HEK293 (cell line): ENCODE results near the gene RHPN2.
"Not testable (repeated sequence)": the region's sequence is repeated elsewhere in the genome, so short reads cannot be mapped to it uniquely, and the experiment has no call there.

ENCODE experiments used
- CTCF ChIP-seq: fragments of 450-650 bp; formaldehyde crosslinking; IDR thresholded peaks from 2 replicates; pipeline ENCODE4 v1.5.1; 2016; ENCODE audit warnings: missing biosample characterization, missing genetic modification characterization
- IKZF3 ChIP-seq: fragments of 450-650 bp; IDR thresholded peaks from 2 replicates; pipeline ENCODE4 v1.5.0; 2018; ENCODE audit warnings: missing biosample characterization, mild to moderate bottlenecking, missing genetic modification characterization, moderate library complexity
- PBX3 ChIP-seq: sonication (generic); formaldehyde crosslinking; IDR thresholded peaks from 2 replicates; pipeline ENCODE4 v1.8.1; 2022; ENCODE audit warnings: mild to moderate bottlenecking, moderate library complexity, missing genetic modification reagents
- REST ChIP-seq: fragments of 450-650 bp; formaldehyde crosslinking; IDR thresholded peaks from 2 replicates; pipeline ENCODE4 v1.5.1; 2016; ENCODE audit warnings: missing biosample characterization, missing genetic modification characterization
- ZBTB49 ChIP-seq: fragments of 450-650 bp; formaldehyde crosslinking; IDR thresholded peaks from 2 replicates; pipeline ENCODE4 v1.5.1; 2016; ENCODE audit warnings: missing biosample characterization, missing genetic modification characterization, low read depth
- ZFP69B ChIP-seq: fragments of 450-650 bp; formaldehyde crosslinking; IDR thresholded peaks from 2 replicates; pipeline ENCODE4 v1.5.1; 2016; ENCODE audit warnings: missing biosample characterization, missing genetic modification characterization
- ZNF121 ChIP-seq: fragments of 450-650 bp; formaldehyde crosslinking; IDR thresholded peaks from 2 replicates; pipeline ENCODE4 v1.5.1; 2016; ENCODE audit warnings: missing biosample characterization, missing genetic modification characterization
- ZNF140 ChIP-seq: fragments of 450-650 bp; formaldehyde crosslinking; IDR thresholded peaks from 2 replicates; pipeline ENCODE4 v1.5.1; 2016; ENCODE audit warnings: missing biosample characterization, missing genetic modification characterization
- ZNF248 ChIP-seq: fragments of 450-650 bp; formaldehyde crosslinking; IDR thresholded peaks from 2 replicates; pipeline ENCODE4 v1.5.1; 2017; ENCODE audit warnings: missing biosample characterization, missing genetic modification characterization
- ZNF324 ChIP-seq: fragments of 450-650 bp; formaldehyde crosslinking; IDR thresholded peaks from 2 replicates; pipeline ENCODE4 v1.5.1; 2016; ENCODE audit warnings: missing biosample characterization, missing genetic modification characterization
- ZNF335 ChIP-seq: fragments of 450-650 bp; formaldehyde crosslinking; conservative IDR thresholded peaks from 2 replicates; pipeline ENCODE4 v1.5.1; 2016; ENCODE audit warnings: missing biosample characterization, missing genetic modification characterization
- ZNF398 ChIP-seq: fragments of 450-650 bp; formaldehyde crosslinking; IDR thresholded peaks from 2 replicates; pipeline ENCODE4 v1.5.1; 2017; ENCODE audit warnings: missing biosample characterization, missing genetic modification characterization
- ZNF558 ChIP-seq: fragments of 450-650 bp; formaldehyde crosslinking; IDR thresholded peaks from 2 replicates; pipeline ENCODE4 v1.5.1; 2016; ENCODE audit warnings: missing biosample characterization, missing genetic modification characterization
- ZNF654 ChIP-seq: fragments of 450-650 bp; formaldehyde crosslinking; IDR thresholded peaks from 2 replicates; pipeline ENCODE4 v1.5.1; 2016; ENCODE audit warnings: low read depth, missing biosample characterization, missing genetic modification characterization

- not testable (repeated sequence) for TF ChIP-seq CTCF (tag by site-specific recombination); ZNF324 (tag by site-specific recombination); ZNF248; REST (tag by site-specific recombination); ZNF335; PBX3; ZNF121; ZNF398 (tag by site-specific recombination); ZNF140; ZNF654 (tag by site-specific recombination); ZBTB49 (tag by site-specific recombination); ZNF558 (tag by site-specific recombination); ZFP69B
- 0 out of 2 replicates have a peak, but pooled peaks have one; percentile 23 for TF ChIP-seq IKZF3 (tag by site-specific recombination)
Measured at GRCh38 chr19:33002126-33002865, 62.4 kb downstream of the RHPN2 start.
